KMS-11 (cell line): ENCODE measurements around the gene TBC1D25.
A peak's percentile ranks its signal among the peaks of the same experiment; 100 is the strongest.
"Not testable (repeated sequence)": the region's sequence is repeated elsewhere in the genome, so short reads cannot be mapped to it uniquely, and the experiment has no call there.

ENCODE experiments used
- H2AFZ ChIP-seq: fragments of 200-600 bp; sonication (generic); 2 replicates; pipeline ENCODE4 v1.6.1; 2016; ENCODE audit warnings: antibody characterized with exemption, mixed run types, low read depth
- H3K27ac ChIP-seq: fragments of 200-600 bp; sonication (generic); 2 replicates; pipeline ENCODE4 v1.6.1; 2016; ENCODE audit warnings: mild to moderate bottlenecking, mixed run types
- H3K27me3 ChIP-seq: fragments of 200-600 bp; sonication (generic); 2 replicates; pipeline ENCODE4 v1.6.1; 2017; ENCODE audit warnings: mild to moderate bottlenecking, low read depth, mixed run types, moderate library complexity; ENCODE audit not compliant: insufficient read depth
- H3K36me3 ChIP-seq: fragments of 200-600 bp; sonication (generic); 2 replicates; pipeline ENCODE4 v1.6.1; 2017; ENCODE audit warnings: mild to moderate bottlenecking, mixed run types; ENCODE audit not compliant: insufficient read depth
- H3K4me1 ChIP-seq: fragments of 200-600 bp; sonication (generic); 2 replicates; pipeline ENCODE4 v1.6.1; 2016; ENCODE audit warnings: mild to moderate bottlenecking, low read depth, mixed run types; ENCODE audit not compliant: poor library complexity, severe bottlenecking
- H3K4me2 ChIP-seq: fragments of 200-600 bp; sonication (generic); 2 replicates; pipeline ENCODE4 v1.7.0; 2016; ENCODE audit warnings: mild to moderate bottlenecking, mixed run types
- H3K4me3 ChIP-seq: fragments of 200-600 bp; sonication (generic); IDR thresholded peaks from 2 replicates; pipeline ENCODE4 v1.6.1; 2017; ENCODE audit warnings: low read depth, low read length, mixed read lengths; ENCODE audit not compliant: insufficient read depth
- H3K79me2 ChIP-seq: fragments of 200-600 bp; sonication (generic); 2 replicates; pipeline ENCODE4 v1.6.1; 2016; ENCODE audit warnings: low read depth, mixed run types; ENCODE audit not compliant: insufficient read depth
- H3K9ac ChIP-seq: fragments of 200-600 bp; sonication (generic); 2 replicates; pipeline ENCODE4 v1.6.1; 2016; ENCODE audit warnings: mild to moderate bottlenecking, mixed run types
- H4K20me1 ChIP-seq: fragments of 200-600 bp; sonication (generic); 2 replicates; pipeline ENCODE4 v1.6.1; 2016; ENCODE audit warnings: mild to moderate bottlenecking, mixed run types; ENCODE audit not compliant: insufficient read depth
- CTCF ChIP-seq: fragments of 200-600 bp; sonication (generic); conservative IDR thresholded peaks from 2 replicates; pipeline ENCODE4 v1.6.1; 2017; ENCODE audit warnings: low read depth, mild to moderate bottlenecking, antibody characterized with exemption, low read length, moderate library complexity, mixed read lengths

TBC1D25 gene

GRCh38 chrX:48520976-48521352 is 18.6 kb upstream of the TBC1D25 start:
- H3K27ac ChIP-seq, result peak overlapping the region; percentile 24; the same call in 1 of the 2 replicates
- H3K4me2 ChIP-seq, result peak overlapping the region; percentile 37; the same call in 1 of the 2 replicates
- peak overlapping the region; percentile 71; the same call in 1 of the 2 replicates for H3K9ac ChIP-seq
- no peaks in the 10 kb centered on the region for H4K20me1 ChIP-seq
- no peaks in the 10 kb centered on the region for H3K27me3 ChIP-seq
- H3K36me3 ChIP-seq, result no peaks in the 10 kb centered on the region
- no peak for TF ChIP-seq CTCF
- H2AFZ ChIP-seq, result peak overlapping the region; percentile 68
- no peak overlapping the region for H3K4me3 ChIP-seq
- peaks cover 18% of the 10 kb centered on the region for H3K4me1 ChIP-seq
- H3K79me2 ChIP-seq, result peaks cover 24% of the 10 kb centered on the region

GRCh38 chrX:48521353-48522243 is 17.9 kb upstream of the TBC1D25 start, which contains the start of gene EBP:
Gene EBP, plus strand, starts transcription at chrX:48521808. Its CDS starts 1,964 bp downstream, at chrX:48523772.
- peak within 1 kb of the TSS; percentile 68 for H2AFZ ChIP-seq
- no peak for TF ChIP-seq CTCF
- H3K36me3 ChIP-seq, result no peaks in the 10 kb centered on the region
- H3K4me1 ChIP-seq, result peaks cover 18% of the 10 kb centered on the region
- H4K20me1 ChIP-seq, result no peaks in the 10 kb centered on the region
- H3K79me2 ChIP-seq, result peaks cover 24% of the 10 kb centered on the region
- H3K4me3 ChIP-seq, result no peak within 1 kb of the TSS
- no peaks in the 10 kb centered on the region for H3K27me3 ChIP-seq
- peak within 1 kb of the TSS; percentile 48 for H3K27ac ChIP-seq
- peak within 1 kb of the TSS; percentile 71 for H3K4me2 ChIP-seq
- peak within 1 kb of the TSS; percentile 71 for H3K9ac ChIP-seq

- Histone ChIP-seq H3K27ac (peak overlapping the region; percentile 48), H3K4me1 (peaks cover 18% of the 10 kb centered on the region), H3K4me3 (no peak overlapping the region), H4K20me1 (no peaks in the 10 kb centered on the region), H2AFZ (peak overlapping the region; percentile 47; the same call in 1 of the 2 replicates), H3K79me2 (peaks cover 24% of the 10 kb centered on the region), H3K36me3 (no peaks in the 10 kb centered on the region), H3K27me3 (no peaks in the 10 kb centered on the region), H3K4me2 (peak overlapping the region; percentile 71), H3K9ac (peak overlapping the region; percentile 71)
- no peak for TF ChIP-seq CTCF
Observed at GRCh38 chrX:48522291-48522690, 17.2 kb upstream of the TBC1D25 start.

- Histone ChIP-seq H3K4me3 (no peak overlapping the region), H3K27ac (no peak overlapping the region)
Observed at GRCh38 chrX:48523682-48524081, 15.8 kb upstream of the TBC1D25 start.

GRCh38 chrX:48525853-48526252 is 13.7 kb upstream of the TBC1D25 start:
- H3K9ac ChIP-seq, H3K36me3 ChIP-seq, H3K4me3 ChIP-seq, H2AFZ ChIP-seq, H4K20me1 ChIP-seq, H3K4me2 ChIP-seq, H3K27ac ChIP-seq, H3K27me3 ChIP-seq: not testable (repeated sequence)
- Histone ChIP-seq H3K4me1 (peaks cover 18% of the 10 kb centered on the region), H3K79me2 (peaks cover 24% of the 10 kb centered on the region)

More at GRCh38 chrX:48523682-48524081, 15.8 kb upstream of the TBC1D25 start:
- no peaks in the 10 kb centered on the region for H3K27me3 ChIP-seq
- H2AFZ ChIP-seq, result no peak overlapping the region
- H3K79me2 ChIP-seq, result peaks cover 24% of the 10 kb centered on the region
- no peaks in the 10 kb centered on the region for H3K36me3 ChIP-seq
- H3K9ac ChIP-seq, result no peak overlapping the region
- H3K4me1 ChIP-seq, result peaks cover 18% of the 10 kb centered on the region
- TF ChIP-seq CTCF, result no peak
- no peak overlapping the region for H3K4me2 ChIP-seq
- H4K20me1 ChIP-seq, result no peaks in the 10 kb centered on the region
